Measurements from ENCODE around the gene KLC1. TPM values are rescaled to one million over a fixed set of nuclear protein-coding genes. Genes with fewer than 3 reads are reported as not detected.
"Not testable (repeated sequence)": the region's sequence is repeated elsewhere in the genome, so short reads cannot be mapped to it uniquely, and the experiment has no call there.

The KLC1 gene
- total RNA-seq, 2 donors from 2014 or later: 170 to 178 TPM

DNA sequence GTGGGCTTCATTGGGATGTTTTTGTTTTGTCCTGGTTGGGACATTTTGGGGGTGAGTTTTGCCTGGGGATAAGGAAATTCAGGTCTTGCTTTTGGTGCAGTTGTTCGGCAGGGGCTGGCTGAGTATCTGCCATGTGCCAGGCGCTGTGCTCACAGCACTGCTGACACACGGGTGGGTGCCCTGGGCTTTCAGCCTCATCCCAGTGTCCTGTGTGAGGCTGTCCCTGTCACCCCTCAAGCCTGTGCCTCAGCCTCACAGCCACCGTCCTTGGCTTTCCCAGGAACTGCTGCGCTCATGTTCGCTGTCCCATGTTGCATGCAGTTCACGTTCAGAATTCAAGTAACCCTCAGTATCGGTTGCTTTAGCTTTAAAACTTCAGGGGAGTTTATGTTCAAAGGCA, 61.3 kb downstream of the KLC1 start:
- Mint-ChIP-seq H3K27ac (peak overlapping the region; percentile 58), H3K27me3 (ENCODE audit: insufficient read depth) (no peaks in the 10 kb centered on the region), H3K36me3 (ENCODE audit: low read depth) (peaks cover 54% of the 10 kb centered on the region), H3K4me1 (no peaks in the 10 kb centered on the region), H3K4me3 (no peak overlapping the region), H3K9me3 (no peaks in the 10 kb centered on the region)
- peaks cover 89% of the 10 kb centered on the region for H3K36me3 ChIP-seq (ENCODE audit: control insufficient read depth, insufficient read depth, low read length)
- TF ChIP-seq, protein P1, sequence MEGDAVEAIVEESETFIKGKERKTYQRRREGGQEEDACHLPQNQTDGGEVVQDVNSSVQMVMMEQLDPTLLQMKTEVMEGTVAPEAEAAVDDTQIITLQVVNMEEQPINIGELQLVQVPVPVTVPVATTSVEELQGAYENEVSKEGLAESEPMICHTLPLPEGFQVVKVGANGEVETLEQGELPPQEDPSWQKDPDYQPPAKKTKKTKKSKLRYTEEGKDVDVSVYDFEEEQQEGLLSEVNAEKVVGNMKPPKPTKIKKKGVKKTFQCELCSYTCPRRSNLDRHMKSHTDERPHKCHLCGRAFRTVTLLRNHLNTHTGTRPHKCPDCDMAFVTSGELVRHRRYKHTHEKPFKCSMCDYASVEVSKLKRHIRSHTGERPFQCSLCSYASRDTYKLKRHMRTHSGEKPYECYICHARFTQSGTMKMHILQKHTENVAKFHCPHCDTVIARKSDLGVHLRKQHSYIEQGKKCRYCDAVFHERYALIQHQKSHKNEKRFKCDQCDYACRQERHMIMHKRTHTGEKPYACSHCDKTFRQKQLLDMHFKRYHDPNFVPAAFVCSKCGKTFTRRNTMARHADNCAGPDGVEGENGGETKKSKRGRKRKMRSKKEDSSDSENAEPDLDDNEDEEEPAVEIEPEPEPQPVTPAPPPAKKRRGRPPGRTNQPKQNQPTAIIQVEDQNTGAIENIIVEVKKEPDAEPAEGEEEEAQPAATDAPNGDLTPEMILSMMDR (conservative IDR thresholded peaks at IDR 0.05): no peak
- no peaks in the 10 kb centered on the region for H3K9me3 ChIP-seq (ENCODE audit: control insufficient read depth, low read length)
- H3K4me1 ChIP-seq (ENCODE audit: control insufficient read depth, insufficient read depth, low read length): no peaks in the 10 kb centered on the region
- no peak for DNase-seq
- H3K4me3 ChIP-seq (ENCODE audit: low read length): no peak overlapping the region
- H3K9ac ChIP-seq (ENCODE audit: extremely low read depth, low read length, poor library complexity, severe bottlenecking): no peak overlapping the region
- H3K27me3 ChIP-seq (ENCODE audit: control insufficient read depth, insufficient read depth, low read length, poor library complexity, severe bottlenecking): no peaks in the 10 kb centered on the region
- H3K27ac ChIP-seq (ENCODE audit: low read depth, low read length): no peak overlapping the region
- WGBS, 2 experiments (ENCODE audit: insufficient coverage in 1 of 2, insufficient read length in 1 of 2): 96 to 100% methylated on average over 4 to 8 of the region's 8 CpGs

DNA sequence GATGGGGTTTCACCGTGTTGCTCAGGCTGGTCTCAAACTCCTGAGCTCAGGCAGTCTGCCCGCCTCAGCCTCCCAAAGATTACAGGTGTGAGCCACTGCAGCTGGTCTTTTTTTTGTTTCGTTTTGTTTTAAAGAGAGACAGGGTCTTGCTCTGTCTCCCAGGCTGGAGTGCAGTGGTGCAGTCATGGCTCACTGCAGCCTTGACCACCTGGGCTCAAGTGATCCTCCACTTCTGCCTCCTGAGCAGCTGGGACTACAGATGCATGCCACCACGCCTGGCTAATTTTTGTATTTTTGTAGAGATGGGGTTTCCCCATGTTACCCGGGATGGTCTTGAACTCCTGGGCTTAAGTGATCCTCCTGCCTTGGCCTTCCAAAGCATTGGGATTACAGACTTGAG, 62.6 kb downstream of the KLC1 start:
- DNase-seq; H3K9me3 Mint-ChIP-seq; H3K9me3 ChIP-seq (ENCODE audit: control insufficient read depth, low read length); H3K27me3 ChIP-seq (ENCODE audit: control insufficient read depth, insufficient read depth, low read length, poor library complexity, severe bottlenecking); H3K4me1 Mint-ChIP-seq; H3K4me3 Mint-ChIP-seq; H3K27ac ChIP-seq (ENCODE audit: low read depth, low read length); H3K4me3 ChIP-seq (ENCODE audit: low read length); H3K27ac Mint-ChIP-seq; H3K4me1 ChIP-seq (ENCODE audit: control insufficient read depth, insufficient read depth, low read length); H3K9ac ChIP-seq (ENCODE audit: extremely low read depth, low read length, poor library complexity, severe bottlenecking); H3K27me3 Mint-ChIP-seq (ENCODE audit: insufficient read depth): not testable (repeated sequence)
- peaks cover 86% of the 10 kb centered on the region for H3K36me3 ChIP-seq (ENCODE audit: control insufficient read depth, insufficient read depth, low read length)
- WGBS, 2 experiments (ENCODE audit: insufficient coverage in 1 of 2, insufficient read length in 1 of 2): 95 to 96% methylated on average over 4 to 5 of the region's 5 CpGs
- peaks cover 56% of the 10 kb centered on the region for H3K36me3 Mint-ChIP-seq (ENCODE audit: low read depth)

DNA sequence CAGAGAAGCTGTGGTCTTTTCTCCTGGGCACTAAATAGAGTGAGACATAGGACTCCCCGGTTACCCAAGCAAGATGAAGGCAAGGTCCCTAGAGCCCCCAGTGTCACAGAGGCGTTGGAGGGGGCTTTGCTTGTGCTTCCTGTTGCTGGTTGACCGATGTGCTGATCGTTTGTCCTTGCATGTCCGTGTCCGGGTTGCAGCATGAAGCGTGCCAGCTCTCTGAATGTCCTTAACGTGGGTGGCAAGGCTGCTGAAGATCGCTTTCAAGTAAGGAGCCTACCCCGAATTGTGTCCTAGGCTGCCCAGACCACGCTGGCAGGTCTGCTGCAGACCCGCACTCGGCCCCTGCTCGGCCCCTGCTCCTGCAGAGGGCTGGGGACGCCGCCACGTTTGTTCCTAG, 63.1 kb downstream of the KLC1 start:
- no peak overlapping the region for H3K4me3 Mint-ChIP-seq
- H3K9ac ChIP-seq (ENCODE audit: extremely low read depth, low read length, poor library complexity, severe bottlenecking): no peak overlapping the region
- H3K9me3 ChIP-seq (ENCODE audit: control insufficient read depth, low read length): no peaks in the 10 kb centered on the region
- DNase-seq: no peak
- TF ChIP-seq, protein P1 (conservative IDR thresholded peaks at IDR 0.05): no peak
- H3K27ac ChIP-seq (ENCODE audit: low read depth, low read length): no peak overlapping the region
- peaks cover 2% of the 10 kb centered on the region for H3K4me1 Mint-ChIP-seq
- H3K36me3 ChIP-seq (ENCODE audit: control insufficient read depth, insufficient read depth, low read length): peaks cover 84% of the 10 kb centered on the region
- no peaks in the 10 kb centered on the region for H3K27me3 ChIP-seq (ENCODE audit: control insufficient read depth, insufficient read depth, low read length, poor library complexity, severe bottlenecking)
- H3K27me3 Mint-ChIP-seq (ENCODE audit: insufficient read depth): no peaks in the 10 kb centered on the region
- 93 to 96% methylated on average over 14 to 17 of the region's 17 CpGs for WGBS, 2 experiments (ENCODE audit: insufficient coverage in 1 of 2, insufficient read length in 1 of 2)
- no peaks in the 10 kb centered on the region for H3K9me3 Mint-ChIP-seq
- peaks cover 52% of the 10 kb centered on the region for H3K36me3 Mint-ChIP-seq (ENCODE audit: low read depth)
- no peak overlapping the region for H3K27ac Mint-ChIP-seq
- H3K4me3 ChIP-seq (ENCODE audit: low read length): no peak overlapping the region
- H3K4me1 ChIP-seq (ENCODE audit: control insufficient read depth, insufficient read depth, low read length): no peaks in the 10 kb centered on the region

DNA sequence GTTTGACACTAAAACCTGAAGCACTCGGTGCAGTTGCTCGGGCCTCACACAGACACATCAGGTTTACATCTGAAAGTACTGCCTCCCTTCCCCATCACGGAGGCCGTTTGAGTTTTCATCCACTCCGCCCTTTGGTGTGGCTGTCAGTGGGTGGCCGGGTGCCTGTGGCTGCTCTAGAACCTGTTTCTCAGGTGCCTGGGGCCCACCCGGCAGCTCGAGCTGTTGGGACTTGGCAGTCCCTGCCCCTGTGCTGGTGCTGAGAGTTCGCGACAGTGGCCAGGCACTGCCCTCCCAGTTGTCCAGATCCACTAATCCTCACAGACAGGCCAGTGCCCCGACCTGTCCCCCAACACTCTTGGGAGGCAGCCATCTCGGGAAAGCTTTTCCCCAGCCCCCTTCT, 63.9 kb downstream of the KLC1 start:
- Histone ChIP-seq H3K27me3 (ENCODE audit: control insufficient read depth, insufficient read depth, low read length, poor library complexity, severe bottlenecking) (no peaks in the 10 kb centered on the region), H3K36me3 (ENCODE audit: control insufficient read depth, insufficient read depth, low read length) (peaks cover 85% of the 10 kb centered on the region), H3K9ac (ENCODE audit: extremely low read depth, low read length, poor library complexity, severe bottlenecking) (no peak overlapping the region), H3K4me1 (ENCODE audit: control insufficient read depth, insufficient read depth, low read length) (no peaks in the 10 kb centered on the region), H3K9me3 (ENCODE audit: control insufficient read depth, low read length) (no peaks in the 10 kb centered on the region), H3K4me3 (ENCODE audit: low read length) (no peak overlapping the region), H3K27ac (ENCODE audit: low read depth, low read length) (no peak overlapping the region)
- Mint-ChIP-seq H3K27ac (peak overlapping the region; percentile 52), H3K36me3 (ENCODE audit: low read depth) (peaks cover 52% of the 10 kb centered on the region), H3K4me3 (no peak overlapping the region), H3K27me3 (ENCODE audit: insufficient read depth) (no peaks in the 10 kb centered on the region), H3K9me3 (no peaks in the 10 kb centered on the region), H3K4me1 (peaks cover 2% of the 10 kb centered on the region)
- TF ChIP-seq, protein P1 (conservative IDR thresholded peaks at IDR 0.05): no peak
- 93 to 100% methylated on average over 6 to 12 of the region's 12 CpGs for WGBS, 2 experiments (ENCODE audit: insufficient coverage in 1 of 2, insufficient read length in 1 of 2)
- DNase-seq: no peak
